K562 treated with DMSO at 1 percent for 12 hours (cell line): ENCODE measurements around the gene ASIC4. TPM values are rescaled to one million over a fixed set of nuclear protein-coding genes. Genes with fewer than 3 reads are reported as not detected.

ENCODE experiments used
- total RNA-seq: library from RNA; unstranded; fragments of 300-600 nt; gene quantifications from 2 replicates; pipeline ENCODE4 v1.2.3, GENCODE V29; 2022; ENCODE audit not compliant: insufficient read depth

ASIC4 gene
- 4.0 and 7.0 TPM in 2 replicates for total RNA-seq

GRCh38 chr2:219514196-219514761 lies at the start of gene ASIC4:
Gene ASIC4 (plus strand): TSS chr2:219514482. CDS start chr2:219514725, 243 bp downstream.

DNA sequence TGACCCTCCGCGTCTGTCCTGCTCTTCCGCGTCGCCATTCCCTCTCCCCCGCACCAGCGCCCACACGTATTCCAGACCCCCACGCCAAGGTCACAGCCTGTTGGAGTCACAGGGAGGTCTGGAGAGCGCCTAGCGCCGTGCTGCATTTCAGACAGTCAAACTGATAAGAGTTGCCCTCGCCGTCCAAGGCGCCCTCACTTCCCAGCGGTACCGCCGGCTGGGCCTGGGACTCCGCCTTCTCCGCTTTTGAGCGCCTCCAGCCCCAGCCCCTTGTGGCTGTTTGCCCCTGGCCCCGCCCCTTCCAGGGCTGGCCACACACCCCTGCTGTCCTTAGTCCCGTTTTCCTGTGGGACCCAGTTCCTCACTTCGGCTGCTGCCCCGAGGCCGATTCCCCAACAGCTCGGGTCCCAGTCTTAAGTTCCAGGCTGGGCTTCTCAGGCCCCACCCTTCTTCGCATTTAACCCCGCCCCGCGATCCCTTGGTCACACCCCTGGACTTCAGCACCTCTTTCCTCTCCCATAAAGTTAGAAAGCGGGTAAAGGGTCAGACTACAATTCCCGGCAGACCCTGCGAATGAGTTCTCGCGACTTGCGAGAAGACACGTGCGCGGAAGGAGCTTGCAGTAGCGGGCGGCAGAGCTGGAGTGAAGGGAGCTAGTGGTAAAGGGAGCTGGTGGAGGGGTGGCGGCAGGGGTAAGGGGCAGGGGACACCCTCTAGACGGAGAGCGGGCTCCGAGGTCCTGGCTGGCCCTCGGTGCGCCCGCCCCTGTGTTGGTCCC lies 15.8 kb upstream of the ASIC4 start, which contains the start of gene GMPPA:
Gene GMPPA (plus strand): TSS at position 612 of the 778 bp plus-strand sequence. CDS start 1,085 bp downstream, outside the sequence.

DNA sequence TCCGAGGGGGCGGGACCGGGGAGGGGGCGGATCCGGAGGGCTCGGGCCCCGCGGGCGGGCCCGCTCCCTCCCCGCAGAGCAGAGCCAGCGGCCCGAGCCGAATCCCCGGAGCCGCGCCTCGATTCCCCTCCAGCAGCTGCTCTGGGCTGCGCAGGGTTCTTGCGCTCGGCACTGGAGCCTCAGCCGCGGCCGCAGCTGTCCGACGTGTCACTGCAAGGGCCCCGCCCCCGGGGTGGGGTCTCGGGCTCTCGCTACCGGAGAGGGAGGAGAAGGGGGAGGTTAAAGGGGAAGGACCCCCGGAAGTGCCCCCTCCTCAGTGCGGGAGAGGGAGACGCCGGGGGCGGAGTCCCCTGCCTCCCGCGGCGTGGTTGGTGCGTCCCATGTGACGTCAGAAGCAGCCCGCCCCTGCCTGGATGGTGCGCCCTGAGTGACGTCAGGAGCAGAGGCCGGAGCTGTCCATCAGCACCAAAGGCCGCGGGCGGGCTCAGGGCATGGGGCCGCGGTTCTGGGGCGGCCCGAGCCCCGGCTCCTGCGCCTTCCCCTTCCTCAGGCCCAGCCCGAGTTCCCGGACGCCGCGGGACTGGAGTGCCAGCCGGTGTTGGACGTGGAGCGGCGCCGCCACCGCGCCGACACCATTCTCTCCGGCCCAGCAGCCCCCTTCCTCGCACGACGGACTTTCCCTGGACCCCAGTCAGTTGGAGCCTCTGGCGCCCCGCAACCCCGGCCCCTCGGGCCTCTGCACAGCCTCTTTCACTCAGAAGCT lies 29.5 kb downstream of the ASIC4 start, which contains the start of the genes CHPF and TMEM198:
Gene CHPF (minus strand): TSS at position 214 of the 763 bp plus-strand sequence. CDS start 271 bp downstream, outside the sequence.
Gene TMEM198 (plus strand): TSS at position 433 of the 763 bp plus-strand sequence. CDS start 700 bp downstream, outside the sequence.

DNA sequence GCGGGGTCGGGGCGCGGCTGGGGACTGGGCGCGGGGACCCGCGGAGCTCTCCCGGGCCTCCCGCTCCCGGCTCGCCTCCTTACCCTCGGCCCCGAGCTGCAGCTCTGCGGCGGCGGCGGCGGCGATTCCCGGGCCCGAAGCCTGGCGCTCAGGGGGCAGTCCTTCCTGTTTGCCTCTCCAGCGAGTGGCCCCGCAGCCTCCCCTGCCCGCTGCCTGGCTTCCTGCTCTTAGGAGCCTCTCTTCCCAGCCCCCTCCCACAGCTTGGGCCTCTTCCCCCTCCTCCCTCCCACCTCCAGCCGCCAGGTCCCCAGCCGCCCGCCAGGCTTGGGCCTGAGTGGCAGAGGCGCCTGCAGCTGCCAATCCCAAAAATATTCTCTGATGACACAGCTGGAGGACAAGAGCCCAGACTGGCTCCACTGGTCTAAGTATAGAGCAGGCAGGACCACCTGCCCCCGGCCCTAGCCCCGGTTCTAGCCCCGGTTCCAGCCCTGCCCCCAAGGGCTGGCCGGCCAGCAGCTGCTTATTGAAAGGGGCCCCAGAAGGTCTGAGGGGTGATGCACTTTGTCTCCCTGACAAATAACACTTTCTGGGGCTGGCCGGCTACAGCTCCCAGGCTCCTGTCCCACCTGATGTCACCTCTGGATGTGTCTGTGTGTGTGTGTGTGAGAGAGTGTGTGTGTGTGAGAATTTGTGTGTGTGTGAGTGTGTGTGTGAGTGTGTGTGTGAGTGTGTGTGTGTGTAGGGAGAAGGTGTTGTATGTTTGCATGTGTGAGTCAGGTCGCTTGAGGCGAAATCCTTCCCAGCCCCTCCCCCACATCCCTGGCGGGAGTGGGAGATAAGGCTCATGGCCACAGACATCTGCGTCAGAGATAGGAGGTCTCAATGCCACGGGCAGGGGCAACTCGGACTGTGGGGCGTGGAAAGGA lies 57.3 kb downstream of the ASIC4 start, which contains the start of gene OBSL1:
Gene OBSL1 (minus strand): TSS at position 229 of the 926 bp plus-strand sequence. CDS start 307 bp downstream, outside the sequence.

DNA sequence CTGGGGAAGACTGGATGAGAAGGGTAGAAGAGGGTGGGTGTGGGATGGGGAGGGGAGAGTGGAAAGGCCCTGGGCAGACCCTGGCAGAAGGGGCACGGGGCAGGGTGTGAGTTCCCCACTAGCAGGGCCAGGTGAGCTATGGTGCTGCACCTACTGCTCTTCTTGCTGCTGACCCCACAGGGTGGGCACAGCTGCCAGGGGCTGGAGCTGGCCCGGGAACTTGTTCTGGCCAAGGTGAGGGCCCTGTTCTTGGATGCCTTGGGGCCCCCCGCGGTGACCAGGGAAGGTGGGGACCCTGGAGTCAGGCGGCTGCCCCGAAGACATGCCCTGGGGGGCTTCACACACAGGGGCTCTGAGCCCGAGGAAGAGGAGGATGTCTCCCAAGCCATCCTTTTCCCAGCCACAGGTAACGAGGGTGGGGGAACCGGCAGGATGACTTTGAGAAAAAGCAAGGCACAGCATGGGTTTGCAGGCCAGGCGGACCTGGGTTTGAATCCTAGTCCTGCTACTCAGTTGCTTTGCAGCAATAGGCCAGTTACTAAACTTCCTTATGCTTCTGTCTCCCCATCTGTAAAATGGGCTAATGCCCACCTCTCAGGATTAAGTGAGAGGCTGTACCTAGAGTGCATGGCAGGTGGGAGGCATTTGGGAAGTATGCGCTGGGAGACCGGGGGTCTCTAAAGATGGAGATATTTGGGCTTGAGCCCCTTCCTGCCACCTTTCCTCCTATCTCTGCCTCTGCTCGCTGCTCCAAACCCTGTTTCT lies 58.1 kb downstream of the ASIC4 start, which contains the start of gene INHA:
Gene INHA (plus strand): TSS at position 74 of the 765 bp plus-strand sequence. CDS start 65 bp downstream, at position 139.

Other genes with a start within 250 kb of the ASIC4 start
- 28.4 and 29.6 TPM in 2 replicates for gene DNAJB2, start 235.1 kb upstream of the ASIC4 start, total RNA-seq
- gene PTPRN, start 205.1 kb upstream of the ASIC4 start, total RNA-seq = not detected in 2 replicates
- not detected in 2 replicates for gene RESP18, start 181.7 kb upstream of the ASIC4 start, total RNA-seq
- 51.2 and 77.3 TPM in 2 replicates for gene DNPEP, start 126.6 kb upstream of the ASIC4 start, total RNA-seq
- gene DES, start 96.1 kb upstream of the ASIC4 start, total RNA-seq = 15.2 and 15.7 TPM in 2 replicates
- 7.1 and 13.8 TPM in 2 replicates for gene SPEG, start 79.6 kb upstream of the ASIC4 start, total RNA-seq
- gene GMPPA, start 15.6 kb upstream of the ASIC4 start, total RNA-seq = 112 and 128 TPM in 2 replicates
- 66.8 and 74.6 TPM in 2 replicates for gene CHPF, start 29.3 kb downstream of the ASIC4 start, total RNA-seq
- gene TMEM198, start 29.5 kb downstream of the ASIC4 start, total RNA-seq = 1.2 and 1.5 TPM in 2 replicates
- 29.2 and 37.7 TPM in 2 replicates for gene OBSL1, start 57.1 kb downstream of the ASIC4 start, total RNA-seq
- 4.3 and 5.6 TPM in 2 replicates for gene INHA, start 57.8 kb downstream of the ASIC4 start, total RNA-seq
- 6.1 and 8.7 TPM in 2 replicates for gene STK11IP, start 83.4 kb downstream of the ASIC4 start, total RNA-seq
- gene SLC4A3, start 113.1 kb downstream of the ASIC4 start, total RNA-seq = not detected in 2 replicates